HepG2 (cell line): ENCODE results near the gene NRDC. TPM values are rescaled to one million over a fixed set of nuclear protein-coding genes. Genes with fewer than 3 reads are reported as not detected.

ENCODE experiments used
- ATAC-seq: fragments of 200-7000 bp; cut with Tn5 transposase; 3 replicates; pipeline ENCODE4 v1.9.1; 2020; ENCODE audit warnings: mild to moderate bottlenecking, moderate library complexity
- BruUV-seq: library from RNA; stranded (reverse); fragments of 400-500 nt; replicated peaks from 2 replicates; lab custom pipeline; 2021; lab: Mats Ljungman, UMichigan
- CTCF ChIA-PET: fragments of 300-600 bp; formaldehyde crosslinking; extraction: SDS; loops from one replicate; lab custom pipeline; 2021; ENCODE audit warnings: low total read pairs, inconsistent platforms, low intra/inter-chr PET ratio; lab: Yijun Ruan, JAX
- POLR2A ChIA-PET: fragments of 350-600 bp; sonication (Branson Sonifier 250); formaldehyde crosslinking; loops from one replicate; lab custom pipeline; 2020; ENCODE audit warnings: antibody characterized with exemption, inconsistent platforms; lab: Yijun Ruan, JAX
- DNase-seq: peaks from one replicate; pipeline ENCODE4 v3.0.0-alpha.2; 2015; ENCODE audit warnings: low spot score
- FAIRE-seq: peaks from 3 replicates; lab custom pipeline; 2011; peaks lifted over from hg19 to GRCh38; lab: Jason Lieb, UNC
- H2AFZ ChIP-seq: one replicate; pipeline ENCODE4 v1.6.1; 2011; ENCODE audit warnings: low read length, inconsistent platforms
- H3K27ac ChIP-seq: fragments of 300-600 bp; 3 replicates; pipeline ENCODE4 v1.8.0; 2011; ENCODE audit warnings: mixed run types, mild to moderate bottlenecking, mixed read lengths, low read length, inconsistent platforms; ENCODE audit not compliant: insufficient read depth; ENCODE audit errors: extremely low read length
- H3K27me3 ChIP-seq, 2 experiments: fragments of 200-600 bp in 1 of 2; 2 replicates in 1 of 2; 3 replicates in 1 of 2; pipeline versions ENCODE4 v1.6.0 to v1.8.0; 2011; ENCODE audit warnings: low read length in 2 of 2, mild to moderate bottlenecking in 2 of 2, moderate library complexity in 2 of 2, inconsistent platforms in 1 of 2; ENCODE audit not compliant: insufficient read depth in 2 of 2, control insufficient read depth in 1 of 2
- H3K36me3 ChIP-seq, 2 experiments: fragments of 200-600 bp in 1 of 2; replicated peaks in 1 of 2; 2 replicates in 1 of 2; 3 replicates in 1 of 2; pipeline versions ENCODE4 v1.5.1 to v1.8.0; 2011; ENCODE audit warnings: low read length in 2 of 2, inconsistent platforms in 1 of 2; ENCODE audit not compliant: insufficient read depth in 2 of 2, control insufficient read depth in 1 of 2
- H3K4me1 ChIP-seq: 2 replicates; pipeline ENCODE4 v1.5.1; 2012; ENCODE audit warnings: low read length, inconsistent platforms; ENCODE audit not compliant: insufficient read depth
- H3K4me2 ChIP-seq: 2 replicates; pipeline ENCODE4 v1.6.0; 2011; ENCODE audit warnings: low read depth, low read length, inconsistent platforms
- H3K4me3 ChIP-seq, 3 experiments: fragments of 200-600 bp in 1 of 3; sonication (generic), shearing (Covaris generic) in 1 of 3; replicated peaks in 1 of 3; 2 replicates each; pipeline ENCODE4 v1.5.1; 2011 to 2016; ENCODE audit warnings: low read length in 3 of 3, inconsistent platforms in 2 of 3, low read depth in 2 of 3, mild to moderate bottlenecking in 2 of 3, control low read depth in 1 of 3, mixed read lengths in 1 of 3; ENCODE audit not compliant: insufficient read depth in 1 of 3
- H3K79me2 ChIP-seq: one replicate; pipeline ENCODE4 v1.6.1; 2011; ENCODE audit warnings: low read length, inconsistent platforms; ENCODE audit not compliant: insufficient read depth
- H3K9ac ChIP-seq: 2 replicates; pipeline ENCODE4 v1.6.0; 2011; ENCODE audit warnings: mild to moderate bottlenecking, low read depth, low read length, inconsistent platforms; ENCODE audit not compliant: insufficient read depth
- H3K9me3 ChIP-seq: 2 replicates; pipeline ENCODE4 v1.5.1; 2012; ENCODE audit warnings: mild to moderate bottlenecking, low read length
- H4K20me1 ChIP-seq: 2 replicates; pipeline ENCODE4 v1.6.0; 2011; ENCODE audit warnings: inconsistent platforms, mild to moderate bottlenecking, low read length, moderate library complexity; ENCODE audit not compliant: insufficient read depth
- HMGXB4 ChIP-seq, 2 experiments: sonication (generic) in 1 of 2; formaldehyde crosslinking in 1 of 2; IDR thresholded peaks; 2 replicates each; pipeline versions ENCODE4 v1.4.0 to v1.6.1; 2018 to 2020; ENCODE audit warnings: missing genetic modification reagents in 2 of 2, borderline replicate concordance in 1 of 2, low read depth in 1 of 2, mild to moderate bottlenecking in 1 of 2, missing biosample characterization in 1 of 2
- MED13 ChIP-seq: sonication (generic); formaldehyde crosslinking; IDR thresholded peaks from 2 replicates; pipeline ENCODE4 v1.5.0; 2020; ENCODE audit warnings: missing genetic modification reagents
- MTA1 ChIP-seq: sonication (generic); formaldehyde crosslinking; IDR thresholded peaks from 2 replicates; pipeline ENCODE4 v1.4.0; 2020; ENCODE audit warnings: missing genetic modification reagents, mild to moderate bottlenecking, borderline replicate concordance
- RBAK ChIP-seq: sonication (generic); formaldehyde crosslinking; IDR thresholded peaks from 2 replicates; pipeline ENCODE4 v1.5.1; 2020; ENCODE audit warnings: mild to moderate bottlenecking, missing genetic modification reagents
- ZNF468 ChIP-seq: sonication (generic); formaldehyde crosslinking; IDR thresholded peaks from 2 replicates; pipeline ENCODE4 v1.8.0; 2022; ENCODE audit warnings: mild to moderate bottlenecking, moderate library complexity, missing genetic modification reagents
- ZNF574 ChIP-seq: sonication (generic); formaldehyde crosslinking; IDR thresholded peaks from 2 replicates; pipeline ENCODE4 v1.4.0; 2020; ENCODE audit warnings: missing genetic modification reagents
- WGBS: methylation state at CpG from one replicate; pipeline ENCODE4 v1.1.6; 2017; ENCODE audit warnings: low lambda C conversion rate; 5-methylcytosine and 5-hydroxymethylcytosine counted together
- in situ Hi-C: cut with HindIII; loops from 2 replicates; pipeline ENCODE4 v1.10.0; 2017; ENCODE audit warnings: low pct_unique_long_range_greater_than_20kb; ENCODE audit not compliant: extremely low pct_ligation_motif_present
- intact Hi-C: fragments of 100-400 bp; cut with micrococcal nuclease; formaldehyde crosslinking; loops from one replicate; pipeline ENCODE4 v1.10.0; 2022; ENCODE audit not compliant: unreplicated experiment
- polyA plus RNA-seq, 8 experiments: library from polyadenylated mRNA; depleted of rRNA in 3 of 8; stranded (reverse) in 7 of 8; unstranded in 1 of 8; fragments of >200 nt; fragmentation: Illumina TruSeq in 4 of 8; extraction: Trizol in 4 of 8; gene quantifications; 2 replicates each; pipeline versions ENCODE4 v1.2.1 to v1.2.3, GENCODE V29; 2011 to 2016; ENCODE audit warnings: low read depth in 4 of 8, missing spikeins in 1 of 8, mixed read lengths in 1 of 8; ENCODE audit not compliant: insufficient read depth in 1 of 8
- total RNA-seq, 5 experiments: library from RNA; depleted of rRNA; stranded (reverse); fragments of >200 nt; fragmentation: Illumina TruSeq; extraction: Trizol; gene quantifications; 2 replicates each; pipeline ENCODE4 v1.2.3, GENCODE V29; 2016; ENCODE audit warnings: low read depth in 1 of 5

Gene NRDC
- total and polyA plus RNA-seq, 2 of the 13 experiments (the other 11 are each of a cell fraction or from before 2014, with no cell fraction given), result 57.6 to 64.9 TPM

- no peak for TF ChIP-seq HMGXB4 (CRISPR knock-in tag; IDR thresholded peaks at IDR 0.05; ENCODE audit: borderline replicate concordance in 1 of 2, low read depth in 1 of 2)
Observed at GRCh38 chr1:51760872-51761271, 117.7 kb downstream of the NRDC start (continued).

- POLR2A ChIA-PET, result no interaction called here
- no peak for ATAC-seq
- H4K20me1 ChIP-seq, result no peaks in the 10 kb centered on the region
- no peak overlapping the region for H3K27ac ChIP-seq
- in situ Hi-C loops, result no loop called here
- CTCF ChIA-PET, result no interaction called here
- H3K9ac ChIP-seq, result no peak overlapping the region
- peaks cover 1 to 51% of the 10 kb centered on the region in 2 experiments; a peak in 4 of 5 replicates for H3K36me3 ChIP-seq
- no peak for FAIRE-seq
- H3K27me3 ChIP-seq, result no peaks in the 10 kb centered on the region
- H3K9me3 ChIP-seq, result no peaks in the 10 kb centered on the region
- WGBS, result 95% methylated on average over 4 of the region's 4 CpGs
- H3K4me2 ChIP-seq, result no peak overlapping the region
- H3K79me2 ChIP-seq, result no peaks in the 10 kb centered on the region
- no peaks in the 10 kb centered on the region for H3K4me1 ChIP-seq
- H2AFZ ChIP-seq, result no peak overlapping the region
- BruUV-seq, result no TSS peak
- no peak overlapping the region for H3K4me3 ChIP-seq
- no peak for TF ChIP-seq ZNF574
- no peak for TF ChIP-seq MTA1 (CRISPR knock-in tag)
- TF ChIP-seq ZNF468, result no peak
- TF ChIP-seq MED13 (CRISPR knock-in tag), result no peak
- no peak for TF ChIP-seq RBAK (CRISPR knock-in tag)
- intact Hi-C loops, result no loop called here
- DNase-seq, result no peak
Observed at GRCh38 chr1:51758310-51758709, 120.2 kb downstream of the NRDC start.
